Measurements from ENCODE around the gene SLC6A2.

Gene SLC6A2

DNA sequence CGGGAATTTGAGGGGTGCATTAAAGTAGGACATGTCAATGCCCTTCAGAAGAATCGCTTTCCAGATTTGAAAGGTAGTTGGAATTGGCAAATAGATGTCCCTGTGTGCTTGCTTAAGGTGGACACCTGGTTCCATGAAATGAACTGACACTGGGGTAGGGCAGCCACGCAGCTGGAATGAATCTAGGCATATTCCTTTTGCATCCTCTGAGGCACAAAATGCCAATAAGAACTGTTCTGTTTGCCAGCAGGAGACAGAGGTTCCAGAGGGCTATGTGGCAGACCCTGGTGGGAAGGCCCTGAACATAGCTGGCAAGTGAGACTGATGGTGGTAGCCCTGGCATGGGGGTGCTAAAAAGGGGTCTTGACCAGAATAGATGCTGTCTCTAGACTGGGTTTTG, 61.5 kb downstream of the SLC6A2 start:
- DNase-seq, result no peak

- no peak for DNase-seq
Measured at GRCh38 chr16:55725055-55725777, 69.4 kb downstream of the SLC6A2 start.

DNA sequence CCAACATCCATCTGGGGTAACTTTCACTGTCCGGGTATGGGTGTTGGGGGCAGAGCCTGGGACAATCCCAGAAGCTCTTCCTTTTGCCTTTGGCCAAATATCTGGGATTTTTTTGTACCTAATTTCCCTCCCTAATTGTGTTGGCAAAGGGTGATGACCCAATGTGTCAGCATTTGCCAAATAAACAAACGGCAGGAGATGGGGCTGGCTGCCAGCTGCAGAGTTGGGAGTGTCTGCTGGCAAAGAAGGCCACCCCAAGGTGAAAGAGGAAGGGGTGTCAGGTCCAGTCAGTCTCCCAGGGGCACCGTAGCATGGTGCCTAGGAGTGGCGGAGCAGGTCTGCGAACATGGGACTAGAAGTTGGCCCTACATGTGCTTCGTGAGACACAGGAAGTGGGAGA, 73.0 kb downstream of the SLC6A2 start:
- DNase-seq, result no peak

DNA sequence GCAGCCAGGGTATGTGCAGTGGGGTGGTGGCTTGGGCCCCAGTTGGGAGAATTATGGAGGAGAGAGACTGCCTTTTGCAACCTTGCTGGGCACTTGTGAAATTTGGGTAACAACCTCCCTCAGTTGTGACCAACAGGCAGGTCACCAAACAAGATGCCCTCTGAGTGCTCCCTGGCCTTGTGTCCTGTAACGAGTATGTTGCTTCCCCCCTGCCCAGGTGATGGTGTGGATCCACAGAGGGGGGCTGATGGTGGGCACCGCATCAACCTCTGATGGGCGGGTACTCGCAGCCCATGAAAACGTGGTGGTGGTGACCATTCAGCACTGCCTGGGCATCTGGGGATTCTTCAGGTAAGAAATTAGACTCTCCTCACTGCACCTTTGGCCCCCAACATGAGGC, 74.3 kb downstream of the SLC6A2 start:
- DNase-seq, result no peak

DNA sequence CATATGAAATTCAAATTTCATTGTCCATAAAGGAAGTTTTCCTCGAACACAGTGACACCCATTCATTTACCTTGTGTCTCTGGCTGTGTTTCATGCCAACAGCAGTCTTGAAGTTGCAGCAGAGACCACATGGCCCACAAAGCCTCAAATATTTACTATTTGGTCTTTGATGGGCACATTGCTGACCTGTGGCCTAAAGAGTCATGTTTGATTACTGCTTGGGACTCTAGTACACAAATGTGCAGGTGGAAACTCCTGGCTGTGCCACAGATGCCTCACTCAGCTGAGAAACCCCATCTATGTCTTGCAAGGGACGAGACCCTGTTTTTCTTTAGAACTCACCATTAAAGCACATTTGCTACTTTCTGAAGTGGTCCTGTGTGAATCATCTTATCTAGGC, 76.7 kb downstream of the SLC6A2 start:
- no peak for DNase-seq

- DNase-seq, result no peak
Measured at GRCh38 chr16:55734665-55735064, 78.9 kb downstream of the SLC6A2 start.

GRCh38 chr16:55735120-55735781, 79.5 kb downstream of the SLC6A2 start:
- DNase-seq, result no peak

DNA sequence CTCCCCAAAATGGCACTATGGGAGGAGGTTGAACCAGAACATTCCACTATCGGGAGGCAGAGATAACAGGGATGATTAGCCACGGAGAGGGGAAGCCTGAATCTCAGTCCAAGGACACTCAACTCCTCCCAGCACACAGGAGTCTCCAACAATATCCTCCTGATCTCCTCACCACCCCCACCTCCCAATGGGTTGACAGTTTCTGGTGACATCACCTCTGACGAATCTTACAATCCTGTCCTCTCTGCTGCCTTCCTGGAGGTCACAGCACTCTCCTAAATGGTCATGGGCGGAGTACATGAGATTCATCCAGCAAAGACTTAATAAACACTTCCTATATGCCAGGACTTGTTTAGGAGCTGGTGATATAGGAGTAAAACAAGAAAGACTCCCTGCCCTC, 80.9 kb downstream of the SLC6A2 start:
- no peak for DNase-seq

DNA sequence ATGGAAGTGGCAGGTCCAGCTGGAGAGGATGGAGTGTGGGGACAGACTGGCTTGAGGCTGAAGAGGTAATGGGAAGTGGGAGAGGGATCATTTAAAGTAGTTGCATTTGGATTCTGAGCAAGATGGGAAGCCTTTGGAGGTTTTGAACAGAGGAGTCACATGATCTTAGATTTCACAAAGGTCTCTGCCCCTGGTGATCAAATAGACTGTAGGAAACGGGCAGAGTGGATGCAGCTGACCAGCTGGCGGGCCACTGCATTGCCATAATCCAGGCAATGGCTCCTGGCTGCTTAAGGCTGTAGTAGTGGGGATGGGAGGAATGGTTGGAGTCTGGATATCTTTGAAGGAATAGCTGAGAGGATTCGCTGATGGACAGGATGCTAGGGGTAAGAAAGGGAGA, 81.5 kb downstream of the SLC6A2 start:
- no peak for DNase-seq

GRCh38 chr16:55737966-55738365, 82.2 kb downstream of the SLC6A2 start:
- no peak for DNase-seq

GRCh38 chr16:55746081-55746480, 90.3 kb downstream of the SLC6A2 start:
- DNase-seq, result no peak

DNA sequence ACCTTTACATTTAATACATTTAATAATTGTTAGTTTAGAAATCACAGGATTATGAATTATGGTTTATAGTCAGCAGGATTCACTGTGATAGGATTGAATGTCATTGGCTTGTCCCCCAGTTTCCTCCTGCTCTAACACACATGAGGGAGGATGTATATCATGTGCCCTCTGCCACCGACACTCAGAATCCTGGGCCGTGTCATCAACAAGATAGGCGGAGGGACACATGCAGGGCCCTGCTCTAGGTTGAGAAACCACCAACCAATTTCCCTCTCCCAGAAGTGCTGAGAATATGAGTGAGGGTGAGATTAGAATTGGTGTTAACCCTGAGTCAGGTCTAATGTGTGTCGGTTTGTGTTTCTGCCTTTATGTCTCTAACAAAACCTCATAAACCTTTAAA, 92.0 kb downstream of the SLC6A2 start:
- no peak for DNase-seq

DNA sequence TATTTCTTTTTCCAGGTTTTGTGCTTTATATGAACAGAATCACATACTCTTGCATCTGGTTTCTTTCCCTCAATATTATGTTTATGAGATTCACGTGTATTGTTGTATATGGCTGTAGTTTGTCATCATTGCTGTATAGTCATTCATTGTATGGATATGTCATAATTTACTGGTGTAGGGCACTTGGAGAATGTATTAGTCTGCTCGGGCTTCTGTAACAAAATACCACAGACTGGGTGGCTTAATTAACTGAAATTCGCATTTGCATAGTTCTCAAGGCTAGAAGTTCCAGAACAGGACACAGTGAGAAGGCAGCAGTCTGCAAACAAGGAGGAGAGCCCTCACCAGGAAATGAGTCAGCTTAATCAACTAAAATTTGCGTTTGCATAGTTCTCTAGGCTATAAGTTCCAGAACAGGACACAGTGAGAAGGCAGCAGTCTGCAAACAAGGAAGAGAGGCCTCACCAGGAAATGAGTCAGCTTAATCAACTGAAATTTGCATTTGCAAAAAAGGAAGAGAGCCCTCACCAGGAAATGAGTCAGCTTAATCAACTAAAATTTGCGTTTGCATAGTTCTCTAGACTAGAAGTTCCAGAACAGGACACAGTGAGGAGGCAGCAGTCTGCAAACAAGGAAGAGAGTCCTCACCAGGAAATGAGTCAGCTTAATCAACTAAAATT, 96.8 kb downstream of the SLC6A2 start:
- DNase-seq, result peak; percentile 30 to 77 (median 67)

GRCh38 chr16:55753145-55753631, 97.4 kb downstream of the SLC6A2 start:
- peak; percentile 42 to 75 (median 70) for DNase-seq

Measured in suppressor macrophage treated with lipopolysaccharide for 1 hour (primary cell).